ENCODE results near the gene DYRK3. TPM values are rescaled to one million over a fixed set of nuclear protein-coding genes. Genes with fewer than 3 reads are reported as not detected.

The DYRK3 gene
- total RNA-seq, 4 donors from 2014 or later = 14.3 to 73.3 (median 39.4) TPM

DNA sequence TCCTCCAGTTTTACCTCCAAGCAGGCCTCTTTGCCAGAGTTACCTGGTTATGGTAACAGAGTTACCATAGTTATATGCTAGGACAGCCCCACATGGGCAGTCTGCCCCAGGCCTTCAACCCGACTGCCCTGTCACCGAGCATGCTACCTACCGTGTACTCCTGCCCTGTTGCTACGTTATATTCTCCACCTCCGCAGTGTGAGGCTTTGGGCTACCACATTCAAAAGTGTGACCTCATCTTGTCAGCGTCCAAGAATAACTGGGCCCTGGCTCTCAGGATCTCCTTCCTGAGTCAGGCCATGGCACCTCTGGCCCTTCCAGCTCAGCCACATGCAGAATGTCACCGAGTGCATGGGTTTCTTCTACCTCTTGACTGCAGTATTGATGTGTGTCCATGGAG lies 58.3 kb downstream of the DYRK3 start:
- ATAC-seq (ENCODE audit: low FRiP score) = no peak

DNA sequence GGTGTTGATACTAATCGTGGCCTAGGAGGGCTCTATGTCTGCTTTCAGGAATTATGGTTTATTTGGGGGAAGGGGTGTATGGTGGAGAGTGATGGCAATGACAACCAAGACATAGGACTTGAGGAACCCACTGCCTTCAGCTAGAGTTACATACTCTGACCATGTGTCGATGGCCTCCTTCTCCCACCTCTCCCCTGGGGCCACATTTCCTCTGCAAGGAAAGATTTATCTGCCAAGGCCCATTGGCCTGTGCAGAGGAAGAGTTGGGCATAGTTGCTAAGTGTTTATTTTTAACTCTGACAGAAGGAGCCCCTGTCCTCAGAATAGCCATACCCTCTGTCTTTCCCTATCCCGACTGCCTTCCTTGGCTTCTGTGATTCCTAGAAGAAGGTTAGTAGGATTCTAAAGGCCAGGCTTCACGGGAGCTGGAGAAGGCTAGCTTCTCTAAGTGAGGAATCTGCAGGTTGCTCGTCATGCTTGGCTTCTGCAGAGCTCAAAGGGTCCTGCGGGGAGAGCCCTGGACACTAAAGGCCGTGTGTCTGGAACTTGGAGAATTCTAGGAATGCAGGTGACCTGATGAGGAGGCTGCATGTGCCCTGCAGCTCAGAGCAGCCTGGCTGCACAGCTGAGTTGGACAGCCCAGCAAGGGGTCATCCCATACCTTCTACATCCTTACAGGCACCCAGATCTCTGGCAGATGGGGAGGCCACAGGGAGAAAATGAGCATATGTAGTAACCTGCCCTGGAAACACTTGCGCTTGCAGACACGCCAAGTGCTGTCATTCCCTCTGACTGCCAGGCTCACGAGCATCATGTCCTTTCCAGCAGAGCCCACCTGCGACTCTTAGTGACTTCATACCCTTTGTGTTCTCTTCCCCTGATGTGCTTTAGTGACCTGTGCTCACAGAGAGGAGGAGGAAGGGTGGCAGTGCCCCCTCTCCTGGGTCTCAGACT lies 59.1 kb downstream of the DYRK3 start:
- TF ChIP-seq, protein P1, sequence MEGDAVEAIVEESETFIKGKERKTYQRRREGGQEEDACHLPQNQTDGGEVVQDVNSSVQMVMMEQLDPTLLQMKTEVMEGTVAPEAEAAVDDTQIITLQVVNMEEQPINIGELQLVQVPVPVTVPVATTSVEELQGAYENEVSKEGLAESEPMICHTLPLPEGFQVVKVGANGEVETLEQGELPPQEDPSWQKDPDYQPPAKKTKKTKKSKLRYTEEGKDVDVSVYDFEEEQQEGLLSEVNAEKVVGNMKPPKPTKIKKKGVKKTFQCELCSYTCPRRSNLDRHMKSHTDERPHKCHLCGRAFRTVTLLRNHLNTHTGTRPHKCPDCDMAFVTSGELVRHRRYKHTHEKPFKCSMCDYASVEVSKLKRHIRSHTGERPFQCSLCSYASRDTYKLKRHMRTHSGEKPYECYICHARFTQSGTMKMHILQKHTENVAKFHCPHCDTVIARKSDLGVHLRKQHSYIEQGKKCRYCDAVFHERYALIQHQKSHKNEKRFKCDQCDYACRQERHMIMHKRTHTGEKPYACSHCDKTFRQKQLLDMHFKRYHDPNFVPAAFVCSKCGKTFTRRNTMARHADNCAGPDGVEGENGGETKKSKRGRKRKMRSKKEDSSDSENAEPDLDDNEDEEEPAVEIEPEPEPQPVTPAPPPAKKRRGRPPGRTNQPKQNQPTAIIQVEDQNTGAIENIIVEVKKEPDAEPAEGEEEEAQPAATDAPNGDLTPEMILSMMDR (IDR thresholded peaks at IDR 0.05) = no peak
- ATAC-seq (ENCODE audit: low FRiP score) (no peak), DNase-seq (ENCODE audit: low spot score) (no peak)

More for the DNA sequence above, 58.3 kb downstream of the DYRK3 start:
- TF ChIP-seq, protein P1 (IDR thresholded peaks at IDR 0.05) = no peak
- no peak for DNase-seq (ENCODE audit: low spot score)

DNA sequence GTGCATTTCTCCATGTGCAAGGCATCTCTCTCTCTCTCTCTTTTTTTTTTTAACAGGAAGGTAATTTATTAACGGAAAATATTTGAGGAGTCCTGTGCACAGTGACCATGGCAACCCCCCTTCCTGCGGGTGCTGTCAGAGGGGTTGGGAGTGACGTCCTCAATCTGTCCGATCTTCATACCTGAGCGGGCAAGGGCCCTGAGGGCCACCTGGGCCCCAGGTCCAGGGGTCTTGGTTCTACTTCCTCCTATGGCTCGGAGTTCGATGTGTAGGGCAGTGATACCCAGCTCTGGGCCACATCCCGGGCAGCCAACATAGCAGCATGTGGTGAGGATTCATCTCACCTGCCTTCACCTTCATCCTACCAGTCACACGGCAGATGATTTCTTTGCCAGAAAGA lies 60.4 kb downstream of the DYRK3 start:
- no peak for DNase-seq (ENCODE audit: low spot score)
- ATAC-seq (ENCODE audit: low FRiP score) = no peak
- TF ChIP-seq, protein P1 (IDR thresholded peaks at IDR 0.05) = no peak

DNA sequence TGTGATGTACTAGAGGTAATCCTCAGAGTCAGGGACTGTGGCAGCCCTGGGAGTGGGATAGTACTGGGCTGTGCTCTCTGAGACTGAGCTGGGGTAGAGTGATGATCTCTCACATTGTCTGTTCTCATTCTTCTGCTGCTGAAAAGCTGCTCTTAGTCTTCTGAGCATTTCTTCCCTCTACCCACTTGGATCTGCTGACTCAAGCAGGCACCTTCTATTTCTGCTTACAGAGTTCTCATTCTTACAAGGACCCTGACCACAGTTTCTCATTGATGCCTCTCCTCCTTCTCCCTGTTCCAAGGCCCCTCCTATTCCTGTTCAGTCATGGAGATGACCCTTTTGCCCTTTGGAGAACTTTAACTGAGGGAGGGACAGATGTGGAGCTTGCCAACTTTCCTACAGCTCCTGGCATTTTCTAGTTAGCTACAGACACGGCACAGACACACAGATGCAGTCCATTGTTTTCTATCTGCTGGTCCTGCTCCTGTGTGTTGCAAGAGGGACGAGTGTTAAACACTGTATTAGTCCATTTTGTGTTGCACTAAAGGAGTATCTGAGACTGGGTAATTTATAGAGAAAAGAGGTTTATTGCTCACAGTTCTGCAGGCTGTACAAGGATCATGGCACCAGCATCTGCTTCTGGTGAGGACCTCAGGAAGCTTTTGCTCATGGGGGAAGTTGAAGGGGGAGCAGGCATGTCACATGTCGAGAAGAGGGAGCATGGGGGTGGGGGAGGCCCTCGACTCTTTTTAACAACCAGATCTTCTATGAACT lies 61.7 kb downstream of the DYRK3 start:
- no peak for ATAC-seq (ENCODE audit: low FRiP score)
- TF ChIP-seq, protein P1 (IDR thresholded peaks at IDR 0.05) = no peak
- no peak for DNase-seq (ENCODE audit: low spot score)

DNA sequence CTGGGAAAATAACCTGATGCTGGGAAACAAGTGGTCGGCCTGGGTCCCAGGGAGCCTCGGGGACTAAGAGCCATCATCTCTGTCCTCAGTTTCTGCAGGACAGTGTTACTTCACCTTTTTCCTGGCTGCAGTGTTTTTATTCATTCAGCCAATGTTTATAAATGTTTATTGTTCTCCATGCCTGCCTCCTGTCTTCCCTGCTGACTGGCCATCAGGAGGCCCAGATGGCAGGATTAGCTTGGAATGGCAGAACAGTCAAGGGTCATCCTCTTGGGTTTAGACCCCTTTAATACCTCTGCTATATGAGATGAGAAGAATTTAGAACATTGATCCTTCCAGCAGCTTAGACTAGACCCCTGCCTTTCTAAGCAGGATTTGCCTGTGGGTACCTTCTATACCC lies 62.7 kb downstream of the DYRK3 start:
- DNase-seq (ENCODE audit: low spot score) (no peak), ATAC-seq (ENCODE audit: low FRiP score) (no peak)
- TF ChIP-seq, protein P1 (IDR thresholded peaks at IDR 0.05) = no peak

Other genes with a start within 250 kb of the DYRK3 start
- 1 to 10 TPM; 4.3 to 8.2 (median 5.6) TPM for gene IKBKE, start 165.1 kb upstream of the DYRK3 start, total RNA-seq
- gene RASSF5, start 128.0 kb upstream of the DYRK3 start, total RNA-seq = 10 to 100 TPM in 3 of 4 donors, 1 to 10 TPM in 1; 9.7 to 16.1 (median 10.8) TPM
- gene EIF2D, start 23.1 kb upstream of the DYRK3 start, total RNA-seq = 10 to 100 TPM; 38.4 to 55.8 (median 50.4) TPM
- gene MAPKAPK2, start 49.4 kb downstream of the DYRK3 start, total RNA-seq = 100 to 1,000 TPM in 1 of 4 donors, 10 to 100 TPM in 3; 52.0 to 151 (median 79.9) TPM
- under 1 TPM in 1 of 4 donors, not detected in 3; 0.60 TPM for gene IL19, start 135.2 kb downstream of the DYRK3 start, total RNA-seq
- gene IL10, start 137.0 kb downstream of the DYRK3 start, total RNA-seq = 10 to 100 TPM; 10.9 to 34.4 (median 28.7) TPM
- 1 to 10 TPM in 2 of 4 donors, under 1 TPM in 1, not detected in 1; 0.82 to 8.6 (median 8.2) TPM for gene IL20, start 230.1 kb downstream of the DYRK3 start, total RNA-seq